Endothelial cell of umbilical vein (primary cell): Measurements from ENCODE around the gene ACOD1. TPM values are rescaled to one million over a fixed set of nuclear protein-coding genes. Genes with fewer than 3 reads are reported as not detected.

Experiments used
- BruUV-seq: library from RNA; stranded (reverse); fragments of 400-500 nt; replicated peaks from 2 replicates; lab custom pipeline; 2021; lab: Mats Ljungman, UMichigan
- CTCF ChIA-PET: fragments of 300-600, 350-600 bp; sonication (Branson Sonifier 250); formaldehyde crosslinking; loops from one replicate; lab custom pipeline; 2021; ENCODE audit warnings: antibody characterized with exemption, inconsistent platforms; lab: Charles Lee
- POLR2A ChIA-PET: fragments of 300-600, 350-600 bp; sonication (Branson Sonifier 250); formaldehyde crosslinking; loops from one replicate; lab custom pipeline; 2021; ENCODE audit warnings: antibody characterized with exemption, inconsistent platforms; lab: Charles Lee
- DNase-seq: peaks from one replicate; pipeline ENCODE4 v3.0.0-alpha.2; 2011; ENCODE audit warnings: low read depth, low spot score
- FAIRE-seq: peaks from 2 replicates; lab custom pipeline; 2011; peaks lifted over from hg19 to GRCh38; lab: Jason Lieb, UNC
- H2AFZ ChIP-seq: 2 replicates; pipeline ENCODE4 v1.6.0; 2012; ENCODE audit warnings: low read depth, low read length, control low read depth, inconsistent platforms
- H3K27ac ChIP-seq: 2 replicates; pipeline ENCODE4 v1.5.1; 2011; ENCODE audit warnings: low read depth, mild to moderate bottlenecking, control low read depth, low read length, moderate library complexity; ENCODE audit not compliant: insufficient read depth
- H3K27me3 ChIP-seq, 2 experiments: 2 replicates each; pipeline versions ENCODE4 v1.6.0 to v1.6.1; 2011; ENCODE audit warnings: low read length in 2 of 2, mixed read lengths in 1 of 2; ENCODE audit not compliant: control insufficient read depth in 2 of 2, insufficient read depth in 2 of 2
- H3K36me3 ChIP-seq, 2 experiments: 2 replicates in 1 of 2; 3 replicates in 1 of 2; pipeline ENCODE4 v1.5.1; 2011; ENCODE audit warnings: low read length in 2 of 2, mild to moderate bottlenecking in 1 of 2, moderate library complexity in 1 of 2; ENCODE audit not compliant: control insufficient read depth in 2 of 2, insufficient read depth in 2 of 2; ENCODE audit errors: extremely low read depth in 1 of 2
- H3K4me1 ChIP-seq: 3 replicates; pipeline ENCODE4 v1.5.1; 2011; ENCODE audit warnings: mild to moderate bottlenecking, low read length; ENCODE audit not compliant: control insufficient read depth, insufficient read depth; ENCODE audit errors: extremely low read depth
- H3K4me2 ChIP-seq: 2 replicates; pipeline ENCODE4 v1.6.1; 2011; ENCODE audit warnings: low read length, control low read depth, mixed read lengths; ENCODE audit not compliant: insufficient read depth
- H3K4me3 ChIP-seq, 3 experiments: fragments of 200-600 bp in 1 of 3; sonication (generic), shearing (Covaris generic) in 1 of 3; replicated peaks in 1 of 3; 2 replicates each; pipeline ENCODE4 v1.5.1; 2011 to 2016; ENCODE audit warnings: control low read depth in 3 of 3, low read length in 3 of 3, mild to moderate bottlenecking in 2 of 3, inconsistent platforms in 1 of 3, low read depth in 1 of 3, moderate library complexity in 1 of 3; ENCODE audit not compliant: insufficient read depth in 1 of 3
- H3K79me2 ChIP-seq: 2 replicates; pipeline ENCODE4 v1.6.0; 2012; ENCODE audit warnings: low read length, inconsistent platforms; ENCODE audit not compliant: control insufficient read depth, insufficient read depth
- H3K9ac ChIP-seq: replicated peaks from 2 replicates; pipeline ENCODE3; 2011; ENCODE audit warnings: low read length, control low read depth; ENCODE audit not compliant: insufficient read depth; ENCODE audit errors: extremely low read depth
- H3K9me1 ChIP-seq: replicated peaks from 3 replicates; pipeline ENCODE4 v1.6.0; 2011; ENCODE audit warnings: mild to moderate bottlenecking, low read length; ENCODE audit not compliant: control insufficient read depth, insufficient read depth; ENCODE audit errors: extremely low read depth
- H3K9me3 ChIP-seq: replicated peaks from 2 replicates; pipeline ENCODE4 v1.5.1; 2012; ENCODE audit warnings: low read length, inconsistent platforms; ENCODE audit not compliant: control insufficient read depth, insufficient read depth
- H4K20me1 ChIP-seq: replicated peaks from 2 replicates; pipeline ENCODE3; 2011; ENCODE audit warnings: mild to moderate bottlenecking, low read length; ENCODE audit not compliant: control insufficient read depth, insufficient read depth; ENCODE audit errors: extremely low read depth
- CTCF ChIP-seq, 2 donors: IDR thresholded peaks; 1 replicate in 1 of 2; 2 replicates in 1 of 2; pipeline ENCODE4 v1.5.1; 2011; ENCODE audit warnings: low read length in 2 of 2, mild to moderate bottlenecking in 2 of 2, moderate library complexity in 2 of 2, control low read depth in 1 of 2, inconsistent platforms in 1 of 2, low read depth in 1 of 2; ENCODE audit not compliant: insufficient read depth in 1 of 2; ENCODE audit errors: extremely low read depth in 1 of 2
- EZH2 ChIP-seq: IDR thresholded peaks from 2 replicates; pipeline ENCODE4 v1.6.1; 2012; ENCODE audit warnings: borderline replicate concordance, low read depth, mild to moderate bottlenecking, moderate library complexity, low read length, inconsistent platforms; ENCODE audit not compliant: severe bottlenecking
- FOS ChIP-seq: IDR thresholded peaks from 2 replicates; pipeline ENCODE4 v1.6.1; 2011; ENCODE audit warnings: mild to moderate bottlenecking, low read length, moderate library complexity, borderline replicate concordance; ENCODE audit not compliant: insufficient read depth
- GATA2 ChIP-seq: IDR thresholded peaks from 2 replicates; pipeline ENCODE4 v1.7.0; 2011; ENCODE audit warnings: low read depth, mild to moderate bottlenecking, moderate library complexity, mixed read lengths, low read length; ENCODE audit not compliant: insufficient read length, insufficient read depth
- JUN ChIP-seq: IDR thresholded peaks from 2 replicates; pipeline ENCODE4 v1.6.1; 2011; ENCODE audit warnings: borderline replicate concordance, low read depth; ENCODE audit not compliant: insufficient read length, insufficient read depth
- MAX ChIP-seq: IDR thresholded peaks from 2 replicates; pipeline ENCODE4 v1.6.1; 2011; ENCODE audit not compliant: insufficient read depth, insufficient read length
- MYC ChIP-seq: IDR thresholded peaks from one replicate; pipeline ENCODE4 v1.6.1; 2011; ENCODE audit warnings: mild to moderate bottlenecking, low read depth, low read length
- POLR2A ChIP-seq: IDR thresholded peaks from 2 replicates; pipeline ENCODE4 v1.6.1; 2012; ENCODE audit warnings: low read depth, mild to moderate bottlenecking, control low read depth, low read length
- POLR2AphosphoS5 ChIP-seq: IDR thresholded peaks from 2 replicates; pipeline ENCODE4 v1.6.1; 2012; ENCODE audit warnings: low read depth, mild to moderate bottlenecking, control low read depth, low read length, moderate library complexity; ENCODE audit not compliant: insufficient read depth
- dilution Hi-C: fragments of 300-500 bp; cut with MboI; formaldehyde crosslinking; loops from one replicate; pipeline ENCODE4 v1.15.0; 2019; ENCODE audit warnings: low sequenced_read_pairs; ENCODE audit not compliant: extremely low pct_ligation_motif_present
- intact Hi-C: fragments of 100-400 bp; cut with micrococcal nuclease; formaldehyde crosslinking; loops from one replicate; pipeline ENCODE4 v1.10.0; 2022
- polyA plus RNA-seq, 4 experiments: library from polyadenylated mRNA; depleted of rRNA in 3 of 4; stranded (reverse) in 3 of 4; unstranded in 1 of 4; fragments of >200 nt; gene quantifications; 2 replicates each; pipeline versions ENCODE4 v1.2.1 to v1.2.3, GENCODE V29; 2011 to 2012; ENCODE audit warnings: missing spikeins in 1 of 4
- total RNA-seq: library from RNA; stranded (reverse); gene quantifications from 2 replicates; pipeline ENCODE4 v1.2.3, GENCODE V29; 2021

Gene ACOD1
- total and polyA plus RNA-seq, 2 donors (not counting 3 experiments of a cell fraction or from before 2014, with no cell fraction given), result not detected

DNA sequence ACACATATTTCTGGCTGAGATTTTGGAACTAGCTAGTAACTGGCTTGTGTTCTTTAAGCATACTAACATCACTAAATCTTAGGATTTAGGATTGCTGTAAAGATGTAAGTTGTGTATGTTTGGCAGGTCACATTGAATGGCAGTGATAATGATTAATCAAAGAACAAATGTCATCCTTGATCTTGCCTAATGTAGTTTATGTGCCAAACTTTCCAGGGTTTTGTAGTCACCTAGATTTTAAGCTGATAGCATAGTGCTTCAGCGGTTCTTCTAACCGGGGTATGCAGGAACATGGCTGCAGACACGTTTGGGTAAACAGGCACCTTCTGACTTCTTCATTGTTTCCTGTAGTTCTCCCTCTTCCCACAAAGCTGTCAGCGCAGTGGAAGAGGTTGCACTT lies 53.2 kb downstream of the ACOD1 start:
- DNase-seq, result no peak
- no TSS peak for BruUV-seq
- FAIRE-seq, result no peak
- no peaks in the 10 kb centered on the region for H3K9me3 ChIP-seq
- no peaks in the 10 kb centered on the region for H4K20me1 ChIP-seq
- H3K36me3 ChIP-seq, result peaks cover 2 to 3% of the 10 kb centered on the region in 2 experiments
- ChIA-PET CTCF (interaction anchor here (0.8 to 2.2 kb wide), 19 partner anchors 9 to 1326 kb away, joined by 3 to 17 read pairs (median 5); partner anchors contain the start of gene CLN5), POLR2A (no interaction called here)
- TF ChIP-seq EZH2 (no peak), POLR2AphosphoS5 (no peak), FOS (no peak), MYC (no peak), MAX (no peak), CTCF (IDR thresholded peaks at IDR 0.05; ENCODE audit: extremely low read depth in 1 of 2, insufficient read depth in 1 of 2, low read depth in 1 of 2, low read length in 2 of 2) (no peak), JUN (no peak), GATA2 (no peak), POLR2A (no peak)
- dilution Hi-C loops (no loop called here), intact Hi-C loops (loop anchor here (5.0 kb wide), 1 partner anchor 334 kb away; no protein-coding TSS in a partner anchor)
- no peak overlapping the region for H3K4me3 ChIP-seq
- H3K27ac ChIP-seq, result no peak overlapping the region
- no peak overlapping the region for H2AFZ ChIP-seq
- no peaks in the 10 kb centered on the region for H3K79me2 ChIP-seq
- H3K4me2 ChIP-seq, result no peak overlapping the region
- no peaks in the 10 kb centered on the region for H3K4me1 ChIP-seq
- H3K9me1 ChIP-seq, result no peaks in the 10 kb centered on the region
- no peak overlapping the region for H3K9ac ChIP-seq
- no peaks in the 10 kb centered on the region for H3K27me3 ChIP-seq
